ENCODE data around the gene CHST8. TPM values are rescaled to one million over a fixed set of nuclear protein-coding genes. Genes with fewer than 3 reads are reported as not detected.
"Not testable (repeated sequence)": the region's sequence is repeated elsewhere in the genome, so short reads cannot be mapped to it uniquely, and the experiment has no call there.

Gene CHST8
- total and polyA plus RNA-seq, 7 experiments from 2014 or later, result not detected

- H3K9me3 Mint-ChIP-seq, result peaks cover 0 to 8% (median 3%) of the 10 kb centered on the region in 11 donors
- H3K36me3 Mint-ChIP-seq, result no peaks in the 10 kb centered on the region
- DNase-seq, result no peak
- Histone ChIP-seq H3K4me1 (ENCODE audit: control insufficient read depth in 2 of 2, insufficient read depth in 2 of 2, low read length in 2 of 2) (no peaks in the 10 kb centered on the region), H3K4me3 (ENCODE audit: low read length) (no peak overlapping the region), H3K27me3 (ENCODE audit: control insufficient read depth in 2 of 2, insufficient read depth in 2 of 2, low read length in 2 of 2) (no peaks in the 10 kb centered on the region), H3K9me3 (ENCODE audit: control insufficient read depth in 2 of 3, low read length in 3 of 3) (no peaks in the 10 kb centered on the region), H3K36me3 (ENCODE audit: control insufficient read depth in 2 of 3, insufficient read depth in 3 of 3, low read length in 3 of 3) (no peaks in the 10 kb centered on the region), H3K27ac (ENCODE audit: low read depth, low read length) (no peak overlapping the region)
- no peak overlapping the region for H3K4me3 Mint-ChIP-seq
- H3K4me1 Mint-ChIP-seq, result no peaks in the 10 kb centered on the region
- H3K27ac Mint-ChIP-seq, result no peak overlapping the region
- POLR2A ChIA-PET, result no interaction called here
- intact Hi-C loops (cut with micrococcal nuclease), result no loop called here
- ATAC-seq, result no peak
- peaks cover 21 to 70% (median 44%) of the 10 kb centered on the region in 5 donors for H3K27me3 Mint-ChIP-seq
- CTCF ChIA-PET, result no interaction called here
Observed at GRCh38 chr19:33616346-33616745, 5.4 kb upstream of the CHST8 start.

GRCh38 chr19:33616857-33617256, 4.9 kb upstream of the CHST8 start:
- H3K36me3 ChIP-seq (ENCODE audit: control insufficient read depth in 2 of 3, insufficient read depth in 3 of 3, low read length in 3 of 3), result no peaks in the 10 kb centered on the region
- no peak for DNase-seq
- Mint-ChIP-seq H3K9me3 (peaks cover 0 to 3% (median 0%) of the 10 kb centered on the region in 11 donors), H3K27ac (no peak overlapping the region), H3K36me3 (no peaks in the 10 kb centered on the region), H3K27me3 (peaks cover 21 to 65% (median 44%) of the 10 kb centered on the region in 5 donors), H3K4me1 (no peaks in the 10 kb centered on the region), H3K4me3 (no peak overlapping the region)
- no peak overlapping the region for H3K27ac ChIP-seq (ENCODE audit: low read depth, low read length)
- H3K4me1 ChIP-seq (ENCODE audit: control insufficient read depth in 2 of 2, insufficient read depth in 2 of 2, low read length in 2 of 2), result no peaks in the 10 kb centered on the region
- ChIA-PET POLR2A (no interaction called here), CTCF (no interaction called here)
- H3K4me3 ChIP-seq (ENCODE audit: low read length), result no peak overlapping the region
- ATAC-seq, result no peak
- H3K9me3 ChIP-seq (ENCODE audit: control insufficient read depth in 2 of 3, low read length in 3 of 3), result no peaks in the 10 kb centered on the region
- no peaks in the 10 kb centered on the region for H3K27me3 ChIP-seq (ENCODE audit: control insufficient read depth in 2 of 2, insufficient read depth in 2 of 2, low read length in 2 of 2)
- intact Hi-C loops (cut with micrococcal nuclease), result no loop called here

- H3K27ac ChIP-seq (ENCODE audit: low read depth, low read length); H3K27ac Mint-ChIP-seq; H3K4me1 ChIP-seq (ENCODE audit: control insufficient read depth in 2 of 2, insufficient read depth in 2 of 2, low read length in 2 of 2); H3K36me3 ChIP-seq (ENCODE audit: control insufficient read depth in 2 of 3, insufficient read depth in 3 of 3, low read length in 3 of 3); H3K27me3 ChIP-seq (ENCODE audit: control insufficient read depth in 2 of 2, insufficient read depth in 2 of 2, low read length in 2 of 2); H3K9me3 ChIP-seq (ENCODE audit: control insufficient read depth in 2 of 3, low read length in 3 of 3); intact Hi-C loops (cut with micrococcal nuclease); CTCF ChIA-PET; H3K9me3 Mint-ChIP-seq; ATAC-seq; POLR2A ChIA-PET; H3K4me1 Mint-ChIP-seq; H3K36me3 Mint-ChIP-seq; DNase-seq; H3K4me3 ChIP-seq (ENCODE audit: low read length); H3K4me3 Mint-ChIP-seq: not testable (repeated sequence)
- peaks cover 29 to 59% (median 47%) of the 10 kb centered on the region in 5 donors for H3K27me3 Mint-ChIP-seq
Observed at GRCh38 chr19:33618363-33618762, 3.4 kb upstream of the CHST8 start.

GRCh38 chr19:33618884-33619283, 2.9 kb upstream of the CHST8 start:
- no peaks in the 10 kb centered on the region for H3K36me3 Mint-ChIP-seq
- Histone ChIP-seq H3K27me3 (ENCODE audit: control insufficient read depth in 2 of 2, insufficient read depth in 2 of 2, low read length in 2 of 2) (no peaks in the 10 kb centered on the region), H3K9me3 (ENCODE audit: control insufficient read depth in 2 of 3, low read length in 3 of 3) (no peaks in the 10 kb centered on the region), H3K27ac (ENCODE audit: low read depth, low read length) (no peak overlapping the region), H3K4me1 (ENCODE audit: control insufficient read depth in 2 of 2, insufficient read depth in 2 of 2, low read length in 2 of 2) (no peaks in the 10 kb centered on the region), H3K36me3 (ENCODE audit: control insufficient read depth in 2 of 3, insufficient read depth in 3 of 3, low read length in 3 of 3) (no peaks in the 10 kb centered on the region), H3K4me3 (ENCODE audit: low read length) (no peak overlapping the region)
- peaks cover 34 to 63% (median 52%) of the 10 kb centered on the region in 5 donors for H3K27me3 Mint-ChIP-seq
- ChIA-PET CTCF (no interaction called here), POLR2A (no interaction called here)
- ATAC-seq (no peak), DNase-seq (no peak)
- H3K4me3 Mint-ChIP-seq, result no peak overlapping the region
- no peak overlapping the region for H3K27ac Mint-ChIP-seq
- H3K9me3 Mint-ChIP-seq, result peaks cover 0 to 1% (median 0%) of the 10 kb centered on the region in 11 donors
- intact Hi-C loops (cut with micrococcal nuclease), result no loop called here
- H3K4me1 Mint-ChIP-seq, result peaks cover 0 to 3% (median 0%) of the 10 kb centered on the region in 7 donors

- H3K4me3 ChIP-seq (ENCODE audit: low read length), result no peak overlapping the region
- CTCF ChIA-PET, result interaction anchor here (0.8 kb wide), 1 partner anchor 11 kb away, joined by 3 read pairs; no protein-coding TSS in a partner anchor
- H3K27me3 ChIP-seq (ENCODE audit: control insufficient read depth in 2 of 2, insufficient read depth in 2 of 2, low read length in 2 of 2), result no peaks in the 10 kb centered on the region
- peaks cover 44 to 56% (median 54%) of the 10 kb centered on the region in 5 donors for H3K27me3 Mint-ChIP-seq
- intact Hi-C loops (cut with micrococcal nuclease), result no loop called here
- no peaks in the 10 kb centered on the region for H3K36me3 ChIP-seq (ENCODE audit: control insufficient read depth in 2 of 3, insufficient read depth in 3 of 3, low read length in 3 of 3)
- ATAC-seq (no peak), DNase-seq (no peak)
- peaks cover 0 to 1% (median 0%) of the 10 kb centered on the region in 11 donors for H3K9me3 Mint-ChIP-seq
- H3K27ac ChIP-seq (ENCODE audit: low read depth, low read length), result no peak overlapping the region
- H3K4me1 Mint-ChIP-seq, result peaks cover 0 to 3% (median 0%) of the 10 kb centered on the region in 7 donors
- no peaks in the 10 kb centered on the region for H3K4me1 ChIP-seq (ENCODE audit: control insufficient read depth in 2 of 2, insufficient read depth in 2 of 2, low read length in 2 of 2)
- H3K9me3 ChIP-seq (ENCODE audit: control insufficient read depth in 2 of 3, low read length in 3 of 3), result no peaks in the 10 kb centered on the region
- H3K27ac Mint-ChIP-seq, result no peak overlapping the region
- POLR2A ChIA-PET, result no interaction called here
- H3K4me3 Mint-ChIP-seq, result no peak overlapping the region
- no peaks in the 10 kb centered on the region for H3K36me3 Mint-ChIP-seq
Observed at GRCh38 chr19:33620611-33621010, 1.1 kb upstream of the CHST8 start.

- no peak overlapping the region for H3K27ac ChIP-seq (ENCODE audit: low read depth, low read length)
- H3K27me3 ChIP-seq (ENCODE audit: control insufficient read depth in 2 of 2, insufficient read depth in 2 of 2, low read length in 2 of 2), result no peaks in the 10 kb centered on the region
- POLR2A ChIA-PET, result no interaction called here
- H3K4me1 ChIP-seq (ENCODE audit: control insufficient read depth in 2 of 2, insufficient read depth in 2 of 2, low read length in 2 of 2), result no peaks in the 10 kb centered on the region
- no peak overlapping the region for H3K4me3 ChIP-seq (ENCODE audit: low read length)
- Mint-ChIP-seq H3K4me3 (peak overlapping the region in 1 of 10 donors; percentile 48), H3K27me3 (peaks cover 45 to 60% (median 50%) of the 10 kb centered on the region in 5 donors), H3K9me3 (peaks cover 0 to 3% (median 0%) of the 10 kb centered on the region in 11 donors), H3K27ac (no peak overlapping the region), H3K4me1 (peaks cover 0 to 3% (median 0%) of the 10 kb centered on the region in 7 donors), H3K36me3 (no peaks in the 10 kb centered on the region)
- H3K9me3 ChIP-seq (ENCODE audit: control insufficient read depth in 2 of 3, low read length in 3 of 3), result no peaks in the 10 kb centered on the region
- intact Hi-C loops (cut with micrococcal nuclease), result no loop called here
- DNase-seq (no peak), ATAC-seq (no peak)
- CTCF ChIA-PET, result no interaction called here
- no peaks in the 10 kb centered on the region for H3K36me3 ChIP-seq (ENCODE audit: control insufficient read depth in 2 of 3, insufficient read depth in 3 of 3, low read length in 3 of 3)
Observed at GRCh38 chr19:33621065-33621785, 528 bp upstream of the CHST8 start.

GRCh38 chr19:33622505-33622808, 704 bp downstream of the CHST8 start:
- Mint-ChIP-seq H3K9me3 (peaks cover 0 to 4% (median 0%) of the 10 kb centered on the region in 11 donors), H3K4me1 (peaks cover 0 to 3% (median 0%) of the 10 kb centered on the region in 7 donors), H3K27me3 (peaks cover 45 to 61% (median 51%) of the 10 kb centered on the region in 5 donors), H3K4me3 (no peak overlapping the region), H3K27ac (no peak overlapping the region), H3K36me3 (no peaks in the 10 kb centered on the region)
- H3K36me3 ChIP-seq (ENCODE audit: control insufficient read depth in 2 of 3, insufficient read depth in 3 of 3, low read length in 3 of 3), result no peaks in the 10 kb centered on the region
- ChIA-PET POLR2A (no interaction called here), CTCF (no interaction called here)
- H3K27ac ChIP-seq (ENCODE audit: low read depth, low read length), result no peak overlapping the region
- no peak for ATAC-seq
- intact Hi-C loops (cut with micrococcal nuclease), result no loop called here
- no peaks in the 10 kb centered on the region for H3K27me3 ChIP-seq (ENCODE audit: control insufficient read depth in 2 of 2, insufficient read depth in 2 of 2, low read length in 2 of 2)
- no peak for DNase-seq
- no peak overlapping the region for H3K4me3 ChIP-seq (ENCODE audit: low read length)
- H3K4me1 ChIP-seq (ENCODE audit: control insufficient read depth in 2 of 2, insufficient read depth in 2 of 2, low read length in 2 of 2), result no peaks in the 10 kb centered on the region
- no peaks in the 10 kb centered on the region for H3K9me3 ChIP-seq (ENCODE audit: control insufficient read depth in 2 of 3, low read length in 3 of 3)

All from naive thymus-derived CD4-positive, alpha-beta T cell (primary cell).